Keratinocyte (primary cell): ENCODE data around the gene LCP2. TPM values are rescaled to one million over a fixed set of nuclear protein-coding genes. Genes with fewer than 3 reads are reported as not detected.

ENCODE experiments used
- DNase-seq: peaks from one replicate; pipeline ENCODE4 v3.0.0-alpha.2; 2011; ENCODE audit warnings: low read depth, missing footprints, low spot score
- FAIRE-seq: peaks from 2 replicates; lab custom pipeline; 2011; peaks lifted over from hg19 to GRCh38; lab: Jason Lieb, UNC
- H2AFZ ChIP-seq: 2 replicates; pipeline ENCODE4 v1.6.0; 2012; ENCODE audit warnings: low read length, control low read depth, inconsistent platforms; ENCODE audit not compliant: control insufficient read depth
- H3K27ac ChIP-seq: 2 replicates; pipeline ENCODE4 v1.5.1; 2011; ENCODE audit warnings: low read length; ENCODE audit not compliant: control insufficient read depth, insufficient read depth
- H3K27me3 ChIP-seq: 3 replicates; pipeline ENCODE4 v1.6.0; 2011; ENCODE audit warnings: low read length; ENCODE audit not compliant: control insufficient read depth, insufficient read depth; ENCODE audit errors: extremely low read depth
- H3K36me3 ChIP-seq, 2 experiments: 2 replicates in 1 of 2; 3 replicates in 1 of 2; pipeline ENCODE4 v1.5.1; 2011; ENCODE audit warnings: low read length in 2 of 2, mild to moderate bottlenecking in 1 of 2; ENCODE audit not compliant: control insufficient read depth in 2 of 2, insufficient read depth in 2 of 2; ENCODE audit errors: extremely low read depth in 1 of 2
- H3K4me1 ChIP-seq: 3 replicates; pipeline ENCODE4 v1.5.1; 2011; ENCODE audit warnings: low read length; ENCODE audit not compliant: control insufficient read depth, insufficient read depth; ENCODE audit errors: extremely low read depth
- H3K4me2 ChIP-seq: 3 replicates; pipeline ENCODE4 v1.6.0; 2011; ENCODE audit warnings: low read depth, low read length; ENCODE audit not compliant: control insufficient read depth, insufficient read depth; ENCODE audit errors: extremely low read depth
- H3K4me3 ChIP-seq, 3 experiments: fragments of 200-600 bp in 1 of 3; sonication (generic) in 1 of 3; 2 replicates in 2 of 3; 3 replicates in 1 of 3; pipeline ENCODE4 v1.5.1; 2011 to 2016; ENCODE audit warnings: low read length in 3 of 3, mild to moderate bottlenecking in 3 of 3, control low read depth in 2 of 3, inconsistent platforms in 1 of 3, low read depth in 1 of 3, mixed read lengths in 1 of 3, mixed run types in 1 of 3, moderate library complexity in 1 of 3; ENCODE audit not compliant: control insufficient read depth in 2 of 3, insufficient read depth in 2 of 3; ENCODE audit errors: extremely low read depth in 1 of 3
- H3K79me2 ChIP-seq: 2 replicates; pipeline ENCODE4 v1.6.0; 2012; ENCODE audit warnings: low read length; ENCODE audit not compliant: control insufficient read depth, insufficient read depth
- H3K9ac ChIP-seq: 3 replicates; pipeline ENCODE4 v1.6.0; 2011; ENCODE audit warnings: low read length; ENCODE audit not compliant: control insufficient read depth, insufficient read depth; ENCODE audit errors: extremely low read depth
- H3K9me1 ChIP-seq: 3 replicates; pipeline ENCODE4 v1.6.0; 2011; ENCODE audit warnings: low read length; ENCODE audit not compliant: control insufficient read depth, insufficient read depth; ENCODE audit errors: extremely low read depth
- H3K9me3 ChIP-seq: 2 replicates; pipeline ENCODE4 v1.5.1; 2012; ENCODE audit warnings: low read depth, low read length; ENCODE audit not compliant: control insufficient read depth
- H4K20me1 ChIP-seq: 3 replicates; pipeline ENCODE4 v1.6.0; 2011; ENCODE audit warnings: low read length; ENCODE audit not compliant: control insufficient read depth, insufficient read depth; ENCODE audit errors: extremely low read depth
- CTCF ChIP-seq, 3 experiments: IDR thresholded peaks in 1 of 3; conservative IDR thresholded peaks in 1 of 3; optimal IDR thresholded peaks in 1 of 3; 2 replicates in 2 of 3; 3 replicates in 1 of 3; pipeline versions ENCODE3 to v1.5.1; 2011; ENCODE audit warnings: low read length in 3 of 3, mild to moderate bottlenecking in 3 of 3, moderate library complexity in 2 of 3, control low read depth in 1 of 3, inconsistent platforms in 1 of 3; ENCODE audit not compliant: insufficient read depth in 2 of 3; ENCODE audit errors: extremely low read depth in 1 of 3
- EZH2 ChIP-seq: IDR thresholded peaks from one replicate; pipeline ENCODE4 v1.6.1; 2012; ENCODE audit warnings: inconsistent platforms, mild to moderate bottlenecking, low read length, moderate library complexity
- dilution Hi-C: fragments of 300-500 bp; cut with MboI; formaldehyde crosslinking; loops from one replicate; pipeline ENCODE4 v1.7.0; 2020; ENCODE audit warnings: low sequenced_read_pairs; ENCODE audit not compliant: extremely low pct_ligation_motif_present
- polyA plus RNA-seq, 5 experiments: library from polyadenylated mRNA; depleted of rRNA in 3 of 5; stranded (reverse) in 3 of 5; stranded (forward) in 1 of 5; unstranded in 1 of 5; fragments of >200 nt; gene quantifications; 1 replicate in 1 of 5; 2 replicates in 3 of 5; 3 replicates in 1 of 5; pipeline versions ENCODE4 v1.2.1 to v1.2.3, GENCODE V29; 2011 to 2012; ENCODE audit warnings: missing spikeins in 2 of 5, low read depth in 1 of 5, low replicate concordance in 1 of 5

The LCP2 gene
- polyA plus RNA-seq, 1 donor (not counting 4 experiments of a cell fraction or from before 2014, with no cell fraction given), result not detected

- no peaks in the 10 kb centered on the region for H3K27me3 ChIP-seq
- no peaks in the 10 kb centered on the region for H3K4me1 ChIP-seq
- no peak overlapping the region for H3K9ac ChIP-seq
- no peaks in the 10 kb centered on the region for H3K36me3 ChIP-seq
- H3K4me3 ChIP-seq, result no peak overlapping the region
- no peaks in the 10 kb centered on the region for H3K79me2 ChIP-seq
- no peak overlapping the region for H3K4me2 ChIP-seq
- no peak overlapping the region for H2AFZ ChIP-seq
- no peak for FAIRE-seq
- H3K27ac ChIP-seq, result no peak overlapping the region
- TF ChIP-seq EZH2 (no peak), CTCF (optimal IDR thresholded peaks at IDR 0.05 in 1 of 3, IDR thresholded peaks at IDR 0.05 in 1 of 3, conservative IDR thresholded peaks at IDR 0.05 in 1 of 3; ENCODE audit: extremely low read depth in 1 of 3, insufficient read depth in 2 of 3, low read length in 3 of 3) (no peak)
- DNase-seq, result no peak
- no peaks in the 10 kb centered on the region for H3K9me1 ChIP-seq
- H3K9me3 ChIP-seq, result no peaks in the 10 kb centered on the region
- dilution Hi-C loops, result no loop called here
- H4K20me1 ChIP-seq, result no peaks in the 10 kb centered on the region
These were observed 2.9 kb upstream of the LCP2 start for GRCh38 chr5:170300361-170301013.

DNA sequence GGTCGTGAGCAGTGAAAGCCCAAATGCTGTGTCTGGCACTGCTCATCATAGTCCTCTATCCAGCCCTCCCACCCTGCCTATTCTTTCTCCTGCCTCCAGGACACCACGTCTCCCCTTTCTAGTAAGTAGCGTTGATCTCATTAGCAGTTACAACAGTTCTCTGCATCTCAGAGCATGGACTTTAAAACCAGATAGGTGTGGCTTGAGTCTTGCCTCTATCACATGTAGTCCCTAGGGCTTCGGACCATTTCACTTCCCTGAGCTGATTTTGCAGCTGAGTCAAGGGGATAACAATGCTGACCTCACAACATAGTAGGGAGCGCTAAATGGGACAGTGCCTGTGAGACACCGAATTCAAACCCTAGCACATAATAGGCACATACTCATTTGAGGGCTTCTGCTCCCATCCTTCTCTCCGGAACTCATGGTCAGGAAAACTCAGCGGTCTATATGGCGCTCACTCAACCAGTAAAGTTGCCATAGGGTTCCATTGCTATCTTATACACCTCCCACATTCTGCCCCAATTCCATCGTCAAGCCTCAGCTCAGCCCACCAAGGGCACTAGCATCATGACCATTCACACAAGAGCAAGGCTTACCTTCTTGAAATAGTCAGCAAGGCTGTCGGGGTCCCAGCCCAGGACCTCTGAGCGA lies 515 bp downstream of the LCP2 start:
- H3K4me2 ChIP-seq, result no peak overlapping the region
- no peaks in the 10 kb centered on the region for H3K36me3 ChIP-seq
- no peak overlapping the region for H2AFZ ChIP-seq
- FAIRE-seq (no peak), DNase-seq (no peak)
- dilution Hi-C loops, result no loop called here
- no peaks in the 10 kb centered on the region for H3K79me2 ChIP-seq
- H3K4me3 ChIP-seq, result no peak overlapping the region
- TF ChIP-seq CTCF (optimal IDR thresholded peaks at IDR 0.05 in 1 of 3, IDR thresholded peaks at IDR 0.05 in 1 of 3, conservative IDR thresholded peaks at IDR 0.05 in 1 of 3; ENCODE audit: extremely low read depth in 1 of 3, insufficient read depth in 2 of 3, low read length in 3 of 3), result no peak
- no peak for TF ChIP-seq EZH2
- no peaks in the 10 kb centered on the region for H3K9me3 ChIP-seq
- no peaks in the 10 kb centered on the region for H3K4me1 ChIP-seq
- no peak overlapping the region for H3K27ac ChIP-seq
- no peak overlapping the region for H3K9ac ChIP-seq
- H3K27me3 ChIP-seq, result no peaks in the 10 kb centered on the region
- H4K20me1 ChIP-seq, result no peaks in the 10 kb centered on the region
- no peaks in the 10 kb centered on the region for H3K9me1 ChIP-seq
